Measurements from ENCODE around the gene CHRNA4.

- no peak for TF ChIP-seq CTCF (IDR thresholded peaks at IDR 0.05)
- TF ChIP-seq POLR2A (IDR thresholded peaks at IDR 0.05), result no peak
- TF ChIP-seq POLR2AphosphoS5 (IDR thresholded peaks at IDR 0.05), result no peak
- TF ChIP-seq EP300 (IDR thresholded peaks at IDR 0.05), result no peak
Observed at GRCh38 chr20:63313349-63314014, 47.7 kb downstream of the CHRNA4 start.
